WTC11 (cell line): ENCODE results near the gene AEBP2. TPM values are rescaled to one million over a fixed set of nuclear protein-coding genes. Genes with fewer than 3 reads are reported as not detected.
A peak's percentile ranks its signal among the peaks of the same experiment; 100 is the strongest.

Experiments used
- ATAC-seq: fragments of 200-7000 bp; cut with Tn5 transposase; 2 replicates; pipeline ENCODE4 v1.10.0; 2021; ENCODE audit warnings: mild to moderate bottlenecking, moderate library complexity
- CTCF ChIA-PET: fragments of 300-600 bp; sonication (Branson Sonifier 250); formaldehyde crosslinking; loops from one replicate; lab custom pipeline; 2021; ENCODE audit warnings: antibody characterized with exemption; lab: Charles Lee
- POLR2A ChIA-PET: fragments of 350-600 bp; sonication (Branson Sonifier 250); formaldehyde crosslinking; loops from one replicate; lab custom pipeline; 2021; ENCODE audit warnings: antibody characterized with exemption; lab: Charles Lee
- DNase-seq: peaks from one replicate; pipeline ENCODE4 v3.0.0; 2021; ENCODE audit warnings: low spot score
- H3K27ac Mint-ChIP-seq: 2 replicates; pipeline ENCODE4 v1.8.0; 2021; ENCODE audit warnings: mixed read lengths
- H3K27me3 Mint-ChIP-seq: 2 replicates; pipeline ENCODE4 v1.8.0; 2021; ENCODE audit warnings: low read depth, mild to moderate bottlenecking, moderate library complexity, mixed read lengths
- H3K36me3 Mint-ChIP-seq: 2 replicates; pipeline ENCODE4 v1.8.0; 2021; ENCODE audit warnings: mixed read lengths
- H3K4me1 Mint-ChIP-seq: 2 replicates; pipeline ENCODE4 v1.8.0; 2022; ENCODE audit warnings: mixed read lengths
- H3K4me3 Mint-ChIP-seq: 2 replicates; pipeline ENCODE4 v1.8.0; 2021; ENCODE audit warnings: mild to moderate bottlenecking, moderate library complexity, mixed read lengths
- H3K9me3 Mint-ChIP-seq: 2 replicates; pipeline ENCODE4 v1.8.0; 2021; ENCODE audit warnings: mixed read lengths
- CREM ChIP-seq: sonication (generic); formaldehyde crosslinking; IDR thresholded peaks from 2 replicates; pipeline ENCODE4 v1.8.1; 2022; ENCODE audit warnings: mild to moderate bottlenecking, missing genetic modification reagents, moderate library complexity
- ETV6 ChIP-seq: sonication (generic); formaldehyde crosslinking; IDR thresholded peaks from 2 replicates; pipeline ENCODE4 v1.8.1; 2022; ENCODE audit warnings: mild to moderate bottlenecking, missing genetic modification reagents
- MYBL2 ChIP-seq: sonication (generic); formaldehyde crosslinking; IDR thresholded peaks from 2 replicates; pipeline ENCODE4 v1.8.1; 2023; ENCODE audit warnings: mild to moderate bottlenecking, moderate library complexity, missing genetic modification reagents
- NFATC4 ChIP-seq: fragments of 250-450 bp; sonication (Bioruptor Pico); IDR thresholded peaks from 2 replicates; pipeline ENCODE4 v1.9.0; 2021; ENCODE audit warnings: mild to moderate bottlenecking
- SMAD3 ChIP-seq: sonication (generic); formaldehyde crosslinking; IDR thresholded peaks from 2 replicates; pipeline ENCODE4 v1.8.0; 2022; ENCODE audit warnings: missing genetic modification reagents, mild to moderate bottlenecking, borderline replicate concordance
- SOX15 ChIP-seq: fragments of 250-450 bp; sonication (Bioruptor Pico); IDR thresholded peaks from 2 replicates; pipeline ENCODE4 v1.9.0; 2021; ENCODE audit warnings: mild to moderate bottlenecking
- SP1 ChIP-seq: sonication (generic); formaldehyde crosslinking; conservative IDR thresholded peaks from 2 replicates; pipeline ENCODE4 v1.8.1; 2022; ENCODE audit warnings: missing genetic modification reagents
- ZBTB21 ChIP-seq: sonication (generic); formaldehyde crosslinking; IDR thresholded peaks from 2 replicates; pipeline ENCODE4 v1.8.1; 2023; ENCODE audit warnings: mild to moderate bottlenecking, missing genetic modification reagents, borderline replicate concordance
- ZNF396 ChIP-seq: fragments of 250-450 bp; sonication (Bioruptor Pico); IDR thresholded peaks from 2 replicates; pipeline ENCODE4 v1.8.0; 2021; ENCODE audit warnings: mild to moderate bottlenecking, moderate library complexity, borderline replicate concordance
- total RNA-seq: library from RNA; stranded (reverse); gene quantifications from 3 replicates; pipeline ENCODE4 v1.2.3, GENCODE V29; 2021
- TF ChIP-seq, protein P1 (sequence below): sonication (generic); formaldehyde crosslinking; IDR thresholded peaks from 2 replicates; pipeline ENCODE4 v1.8.0; 2022; ENCODE audit warnings: mild to moderate bottlenecking, missing genetic modification reagents
- TF ChIP-seq, protein P2 (sequence below): sonication (generic); formaldehyde crosslinking; IDR thresholded peaks from 2 replicates; pipeline ENCODE4 v1.8.1; 2022; ENCODE audit warnings: mild to moderate bottlenecking, moderate library complexity, missing genetic modification reagents
- TF ChIP-seq, protein P3 (sequence below): sonication (generic); formaldehyde crosslinking; IDR thresholded peaks from 2 replicates; pipeline ENCODE4 v1.8.1; 2023; ENCODE audit warnings: mild to moderate bottlenecking, moderate library complexity, missing genetic modification reagents
- TF ChIP-seq, protein P4 (sequence below): sonication (generic); formaldehyde crosslinking; IDR thresholded peaks from 2 replicates; pipeline ENCODE4 v1.8.0; 2023; ENCODE audit warnings: missing genetic modification reagents
- TF ChIP-seq, protein P5 (sequence below): fragments of 250-450 bp; sonication (Bioruptor Pico); IDR thresholded peaks from 2 replicates; pipeline ENCODE4 v1.9.0; 2021; ENCODE audit warnings: mild to moderate bottlenecking
- TF ChIP-seq, protein P6 (sequence below): sonication (generic); formaldehyde crosslinking; IDR thresholded peaks from 2 replicates; pipeline ENCODE4 v1.8.1; 2022; ENCODE audit warnings: low read depth, mild to moderate bottlenecking, moderate library complexity, missing genetic modification reagents, borderline replicate concordance
- TF ChIP-seq, protein P7 (sequence below): fragments of 250-450 bp; sonication (Bioruptor Pico); conservative IDR thresholded peaks from 2 replicates; pipeline ENCODE4 v1.9.0; 2021; ENCODE audit warnings: mild to moderate bottlenecking
- TF ChIP-seq, protein P8 (sequence below): sonication (generic); formaldehyde crosslinking; IDR thresholded peaks from 2 replicates; pipeline ENCODE4 v1.8.0; 2023; ENCODE audit warnings: missing genetic modification reagents, mild to moderate bottlenecking, borderline replicate concordance
- TF ChIP-seq, protein P9 (sequence below): sonication (generic); formaldehyde crosslinking; IDR thresholded peaks from 2 replicates; pipeline ENCODE4 v1.8.1; 2023; ENCODE audit warnings: mild to moderate bottlenecking, missing genetic modification reagents

AEBP2 gene
- total RNA-seq, 1 experiment from 2014 or later, result 65.9 TPM

DNA sequence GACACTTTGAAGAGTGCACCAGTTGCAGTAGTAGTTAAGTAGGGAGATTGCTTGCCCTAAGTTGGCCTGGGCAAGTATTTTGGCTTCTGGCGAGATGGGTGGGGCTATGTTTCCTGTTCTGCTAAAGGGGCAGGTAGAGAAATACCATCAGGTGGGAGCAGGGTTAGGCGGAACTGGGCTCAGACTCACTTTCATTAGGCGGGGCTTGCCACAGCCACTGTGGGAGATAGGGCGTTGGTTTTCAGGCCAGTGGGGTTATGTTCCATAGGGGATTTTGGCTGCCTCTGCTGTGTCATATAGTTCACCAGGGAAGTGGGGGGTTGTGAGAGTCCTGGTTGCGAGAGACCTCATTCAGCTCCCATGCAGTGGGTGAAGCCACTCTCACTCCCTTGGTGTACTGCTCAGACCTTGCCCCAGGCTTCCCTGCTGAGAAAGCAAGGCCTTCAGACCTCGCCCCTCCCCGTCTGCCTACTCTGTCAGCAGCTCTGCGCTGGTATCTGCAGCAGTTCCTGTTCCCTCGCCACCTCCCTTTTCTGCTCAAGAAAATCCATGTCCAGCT is 43.3 kb downstream of the AEBP2 start:
- H3K4me1 Mint-ChIP-seq, result peaks cover 44% of the 10 kb centered on the region
- ATAC-seq, result peak; percentile 92

DNA sequence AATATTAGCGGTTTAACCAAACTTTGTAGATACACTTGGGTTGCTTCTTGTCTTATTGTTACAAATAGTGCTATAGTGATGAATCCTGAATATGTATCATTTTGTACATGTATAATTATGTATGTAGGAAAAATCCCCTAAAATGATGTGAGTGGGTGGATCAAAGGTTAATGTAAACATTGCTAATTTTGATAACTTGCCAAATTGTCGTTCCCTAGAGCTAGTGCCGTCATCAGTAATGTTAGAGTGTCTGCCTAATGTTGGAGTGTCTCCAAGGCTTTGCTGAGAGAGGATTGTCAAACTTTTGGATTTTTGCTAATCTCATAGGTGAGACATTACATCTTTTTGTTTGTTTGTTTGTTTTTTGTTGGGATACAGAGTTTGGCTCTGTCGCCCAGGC is 44.4 kb downstream of the AEBP2 start:
- peaks cover 44% of the 10 kb centered on the region for H3K36me3 Mint-ChIP-seq
- ChIA-PET POLR2A (no interaction called here), CTCF (no interaction called here)
- DNase-seq (no peak), ATAC-seq (no peak)
- TF ChIP-seq SMAD3 (CRISPR knock-in tag) (no peak), SOX15 (CRISPR knock-in tag) (no peak), ZNF396 (CRISPR knock-in tag) (no peak), CREM (no peak), MYBL2 (CRISPR knock-in tag) (no peak)
- TF ChIP-seq, protein P1, sequence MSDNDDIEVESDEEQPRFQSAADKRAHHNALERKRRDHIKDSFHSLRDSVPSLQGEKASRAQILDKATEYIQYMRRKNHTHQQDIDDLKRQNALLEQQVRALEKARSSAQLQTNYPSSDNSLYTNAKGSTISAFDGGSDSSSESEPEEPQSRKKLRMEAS (CRISPR knock-in tag), result no peak
- TF ChIP-seq, protein P2, sequence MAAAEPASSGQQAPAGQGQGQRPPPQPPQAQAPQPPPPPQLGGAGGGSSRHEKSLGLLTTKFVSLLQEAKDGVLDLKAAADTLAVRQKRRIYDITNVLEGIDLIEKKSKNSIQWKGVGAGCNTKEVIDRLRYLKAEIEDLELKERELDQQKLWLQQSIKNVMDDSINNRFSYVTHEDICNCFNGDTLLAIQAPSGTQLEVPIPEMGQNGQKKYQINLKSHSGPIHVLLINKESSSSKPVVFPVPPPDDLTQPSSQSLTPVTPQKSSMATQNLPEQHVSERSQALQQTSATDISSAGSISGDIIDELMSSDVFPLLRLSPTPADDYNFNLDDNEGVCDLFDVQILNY (CRISPR knock-in tag), result no peak
- TF ChIP-seq, protein P3, sequence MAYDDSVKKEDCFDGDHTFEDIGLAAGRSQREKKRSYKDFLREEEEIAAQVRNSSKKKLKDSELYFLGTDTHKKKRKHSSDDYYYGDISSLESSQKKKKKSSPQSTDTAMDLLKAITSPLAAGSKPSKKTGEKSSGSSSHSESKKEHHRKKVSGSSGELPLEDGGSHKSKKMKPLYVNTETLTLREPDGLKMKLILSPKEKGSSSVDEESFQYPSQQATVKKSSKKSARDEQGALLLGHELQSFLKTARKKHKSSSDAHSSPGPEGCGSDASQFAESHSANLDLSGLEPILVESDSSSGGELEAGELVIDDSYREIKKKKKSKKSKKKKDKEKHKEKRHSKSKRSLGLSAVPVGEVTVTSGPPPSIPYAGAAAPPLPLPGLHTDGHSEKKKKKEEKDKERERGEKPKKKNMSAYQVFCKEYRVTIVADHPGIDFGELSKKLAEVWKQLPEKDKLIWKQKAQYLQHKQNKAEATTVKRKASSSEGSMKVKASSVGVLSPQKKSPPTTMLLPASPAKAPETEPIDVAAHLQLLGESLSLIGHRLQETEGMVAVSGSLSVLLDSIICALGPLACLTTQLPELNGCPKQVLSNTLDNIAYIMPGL, result no peak
- TF ChIP-seq, protein P4, sequence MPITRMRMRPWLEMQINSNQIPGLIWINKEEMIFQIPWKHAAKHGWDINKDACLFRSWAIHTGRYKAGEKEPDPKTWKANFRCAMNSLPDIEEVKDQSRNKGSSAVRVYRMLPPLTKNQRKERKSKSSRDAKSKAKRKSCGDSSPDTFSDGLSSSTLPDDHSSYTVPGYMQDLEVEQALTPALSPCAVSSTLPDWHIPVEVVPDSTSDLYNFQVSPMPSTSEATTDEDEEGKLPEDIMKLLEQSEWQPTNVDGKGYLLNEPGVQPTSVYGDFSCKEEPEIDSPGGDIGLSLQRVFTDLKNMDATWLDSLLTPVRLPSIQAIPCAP (CRISPR knock-in tag), result no peak
- TF ChIP-seq, protein P5, sequence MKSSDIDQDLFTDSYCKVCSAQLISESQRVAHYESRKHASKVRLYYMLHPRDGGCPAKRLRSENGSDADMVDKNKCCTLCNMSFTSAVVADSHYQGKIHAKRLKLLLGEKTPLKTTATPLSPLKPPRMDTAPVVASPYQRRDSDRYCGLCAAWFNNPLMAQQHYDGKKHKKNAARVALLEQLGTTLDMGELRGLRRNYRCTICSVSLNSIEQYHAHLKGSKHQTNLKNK (CRISPR knock-in tag), result no peak
- TF ChIP-seq, protein P6, sequence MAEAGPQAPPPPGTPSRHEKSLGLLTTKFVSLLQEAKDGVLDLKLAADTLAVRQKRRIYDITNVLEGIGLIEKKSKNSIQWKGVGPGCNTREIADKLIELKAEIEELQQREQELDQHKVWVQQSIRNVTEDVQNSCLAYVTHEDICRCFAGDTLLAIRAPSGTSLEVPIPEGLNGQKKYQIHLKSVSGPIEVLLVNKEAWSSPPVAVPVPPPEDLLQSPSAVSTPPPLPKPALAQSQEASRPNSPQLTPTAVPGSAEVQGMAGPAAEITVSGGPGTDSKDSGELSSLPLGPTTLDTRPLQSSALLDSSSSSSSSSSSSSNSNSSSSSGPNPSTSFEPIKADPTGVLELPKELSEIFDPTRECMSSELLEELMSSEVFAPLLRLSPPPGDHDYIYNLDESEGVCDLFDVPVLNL (CRISPR knock-in tag), result no peak
- H3K4me1 Mint-ChIP-seq, result peaks cover 49% of the 10 kb centered on the region
- H3K27ac Mint-ChIP-seq, result peak overlapping the region; percentile 50
- no peaks in the 10 kb centered on the region for H3K27me3 Mint-ChIP-seq
- peaks cover 11% of the 10 kb centered on the region; the same call in 1 of the 2 replicates for H3K9me3 Mint-ChIP-seq
- H3K4me3 Mint-ChIP-seq, result no peak overlapping the region

More for the DNA sequence above, 43.3 kb downstream of the AEBP2 start:
- CTCF ChIA-PET, result no interaction called here
- H3K27ac Mint-ChIP-seq, result peak overlapping the region; percentile 90
- POLR2A ChIA-PET, result no interaction called here
- H3K36me3 Mint-ChIP-seq, result peaks cover 54% of the 10 kb centered on the region
- DNase-seq, result peak; percentile 51
- no peak overlapping the region for H3K4me3 Mint-ChIP-seq
- no peaks in the 10 kb centered on the region for H3K27me3 Mint-ChIP-seq
- peaks cover 11% of the 10 kb centered on the region; the same call in 1 of the 2 replicates for H3K9me3 Mint-ChIP-seq
- TF ChIP-seq, protein P7, sequence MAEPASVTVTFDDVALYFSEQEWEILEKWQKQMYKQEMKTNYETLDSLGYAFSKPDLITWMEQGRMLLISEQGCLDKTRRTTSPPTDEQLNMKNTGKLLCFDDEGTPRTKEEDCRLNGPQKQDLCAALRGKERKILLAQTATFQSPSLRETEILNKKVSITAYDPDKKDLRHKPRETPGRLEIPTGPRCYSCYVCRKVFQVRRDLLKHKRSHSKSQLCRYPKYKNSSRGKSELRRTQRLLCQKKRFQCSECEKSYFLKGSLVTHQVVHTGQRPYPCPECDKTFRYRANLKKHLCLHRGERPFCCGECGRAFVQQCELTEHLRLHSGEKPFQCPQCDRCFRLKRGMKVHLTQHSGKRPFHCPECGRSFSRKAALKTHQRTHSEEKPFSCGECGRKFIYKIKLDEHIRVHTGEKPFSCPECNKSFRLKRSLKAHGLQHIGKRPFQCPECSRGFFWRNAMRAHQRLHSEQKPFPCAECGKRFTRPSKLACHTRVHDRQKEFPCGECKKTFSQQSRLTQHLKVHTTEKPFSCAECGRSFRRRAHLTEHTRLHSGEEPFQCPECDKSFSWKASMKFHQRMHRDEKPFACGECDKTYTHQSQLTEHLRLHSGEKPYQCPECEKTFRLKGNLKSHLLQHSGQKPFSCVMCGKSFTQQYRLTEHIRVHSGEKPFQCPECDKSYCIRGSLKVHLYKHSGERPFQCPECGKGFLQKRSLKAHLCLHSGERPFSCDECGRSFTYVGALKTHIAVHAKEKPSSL, result no peak
- 0 out of 2 replicates have a peak, but pooled peaks have one; percentile 30 for TF ChIP-seq ZBTB21 (CRISPR knock-in tag)

DNA sequence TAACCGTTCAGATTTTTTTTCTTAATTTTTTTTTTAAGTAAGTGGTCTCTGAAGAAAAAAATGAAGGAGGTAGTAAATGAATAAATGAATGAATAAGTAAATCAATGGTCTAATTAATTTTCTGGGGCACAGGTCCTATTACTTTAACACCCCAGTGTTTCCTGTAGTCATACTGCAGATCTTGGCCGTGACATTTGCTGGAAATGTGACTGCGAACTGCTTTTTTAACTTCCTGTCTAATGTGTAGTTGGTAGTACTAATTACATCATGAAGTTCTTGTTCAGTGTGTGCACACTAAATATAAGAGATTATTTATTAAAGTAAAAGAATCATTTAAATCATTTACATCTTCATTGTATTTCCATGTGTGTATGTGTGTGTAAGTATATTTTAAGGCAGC is 45.4 kb downstream of the AEBP2 start:
- H3K27ac Mint-ChIP-seq, result no peak overlapping the region
- ATAC-seq, result no peak
- DNase-seq, result no peak
- ChIA-PET CTCF (no interaction called here), POLR2A (no interaction called here)
- H3K36me3 Mint-ChIP-seq, result peaks cover 36% of the 10 kb centered on the region
- peaks cover 58% of the 10 kb centered on the region for H3K4me1 Mint-ChIP-seq
- no peaks in the 10 kb centered on the region for H3K27me3 Mint-ChIP-seq
- H3K4me3 Mint-ChIP-seq, result no peak overlapping the region
- H3K9me3 Mint-ChIP-seq, result peaks cover 5% of the 10 kb centered on the region; the same call in 1 of the 2 replicates
- TF ChIP-seq, protein P8, sequence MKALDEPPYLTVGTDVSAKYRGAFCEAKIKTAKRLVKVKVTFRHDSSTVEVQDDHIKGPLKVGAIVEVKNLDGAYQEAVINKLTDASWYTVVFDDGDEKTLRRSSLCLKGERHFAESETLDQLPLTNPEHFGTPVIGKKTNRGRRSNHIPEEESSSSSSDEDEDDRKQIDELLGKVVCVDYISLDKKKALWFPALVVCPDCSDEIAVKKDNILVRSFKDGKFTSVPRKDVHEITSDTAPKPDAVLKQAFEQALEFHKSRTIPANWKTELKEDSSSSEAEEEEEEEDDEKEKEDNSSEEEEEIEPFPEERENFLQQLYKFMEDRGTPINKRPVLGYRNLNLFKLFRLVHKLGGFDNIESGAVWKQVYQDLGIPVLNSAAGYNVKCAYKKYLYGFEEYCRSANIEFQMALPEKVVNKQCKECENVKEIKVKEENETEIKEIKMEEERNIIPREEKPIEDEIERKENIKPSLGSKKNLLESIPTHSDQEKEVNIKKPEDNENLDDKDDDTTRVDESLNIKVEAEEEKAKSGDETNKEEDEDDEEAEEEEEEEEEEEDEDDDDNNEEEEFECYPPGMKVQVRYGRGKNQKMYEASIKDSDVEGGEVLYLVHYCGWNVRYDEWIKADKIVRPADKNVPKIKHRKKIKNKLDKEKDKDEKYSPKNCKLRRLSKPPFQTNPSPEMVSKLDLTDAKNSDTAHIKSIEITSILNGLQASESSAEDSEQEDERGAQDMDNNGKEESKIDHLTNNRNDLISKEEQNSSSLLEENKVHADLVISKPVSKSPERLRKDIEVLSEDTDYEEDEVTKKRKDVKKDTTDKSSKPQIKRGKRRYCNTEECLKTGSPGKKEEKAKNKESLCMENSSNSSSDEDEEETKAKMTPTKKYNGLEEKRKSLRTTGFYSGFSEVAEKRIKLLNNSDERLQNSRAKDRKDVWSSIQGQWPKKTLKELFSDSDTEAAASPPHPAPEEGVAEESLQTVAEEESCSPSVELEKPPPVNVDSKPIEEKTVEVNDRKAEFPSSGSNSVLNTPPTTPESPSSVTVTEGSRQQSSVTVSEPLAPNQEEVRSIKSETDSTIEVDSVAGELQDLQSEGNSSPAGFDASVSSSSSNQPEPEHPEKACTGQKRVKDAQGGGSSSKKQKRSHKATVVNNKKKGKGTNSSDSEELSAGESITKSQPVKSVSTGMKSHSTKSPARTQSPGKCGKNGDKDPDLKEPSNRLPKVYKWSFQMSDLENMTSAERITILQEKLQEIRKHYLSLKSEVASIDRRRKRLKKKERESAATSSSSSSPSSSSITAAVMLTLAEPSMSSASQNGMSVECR, result no peak
- no peak for TF ChIP-seq SP1
- no peak for TF ChIP-seq ETV6 (CRISPR knock-in tag)
- TF ChIP-seq, protein P9, sequence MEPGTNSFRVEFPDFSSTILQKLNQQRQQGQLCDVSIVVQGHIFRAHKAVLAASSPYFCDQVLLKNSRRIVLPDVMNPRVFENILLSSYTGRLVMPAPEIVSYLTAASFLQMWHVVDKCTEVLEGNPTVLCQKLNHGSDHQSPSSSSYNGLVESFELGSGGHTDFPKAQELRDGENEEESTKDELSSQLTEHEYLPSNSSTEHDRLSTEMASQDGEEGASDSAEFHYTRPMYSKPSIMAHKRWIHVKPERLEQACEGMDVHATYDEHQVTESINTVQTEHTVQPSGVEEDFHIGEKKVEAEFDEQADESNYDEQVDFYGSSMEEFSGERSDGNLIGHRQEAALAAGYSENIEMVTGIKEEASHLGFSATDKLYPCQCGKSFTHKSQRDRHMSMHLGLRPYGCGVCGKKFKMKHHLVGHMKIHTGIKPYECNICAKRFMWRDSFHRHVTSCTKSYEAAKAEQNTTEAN (CRISPR knock-in tag), result no peak
- no peak for TF ChIP-seq NFATC4 (CRISPR knock-in tag)
